AG09309 (cell line): Measurements from ENCODE around the gene ID1.

Experiments
- DNase-seq: peaks from one replicate; pipeline ENCODE4 v3.0.0-alpha.2; 2010; ENCODE audit warnings: low read depth
- H3K4me3 ChIP-seq: 2 replicates; pipeline ENCODE4 v1.5.1; 2011; ENCODE audit warnings: mild to moderate bottlenecking, low read depth, low read length, moderate library complexity; ENCODE audit not compliant: control insufficient read depth
- TF ChIP-seq, protein P1 (sequence below): IDR thresholded peaks from 2 replicates; pipeline ENCODE4 v1.5.1; 2011; ENCODE audit warnings: mild to moderate bottlenecking, low read depth, low read length, inconsistent platforms; ENCODE audit not compliant: insufficient read depth, control insufficient read depth; ENCODE audit errors: missing control alignments

The ID1 gene

DNA sequence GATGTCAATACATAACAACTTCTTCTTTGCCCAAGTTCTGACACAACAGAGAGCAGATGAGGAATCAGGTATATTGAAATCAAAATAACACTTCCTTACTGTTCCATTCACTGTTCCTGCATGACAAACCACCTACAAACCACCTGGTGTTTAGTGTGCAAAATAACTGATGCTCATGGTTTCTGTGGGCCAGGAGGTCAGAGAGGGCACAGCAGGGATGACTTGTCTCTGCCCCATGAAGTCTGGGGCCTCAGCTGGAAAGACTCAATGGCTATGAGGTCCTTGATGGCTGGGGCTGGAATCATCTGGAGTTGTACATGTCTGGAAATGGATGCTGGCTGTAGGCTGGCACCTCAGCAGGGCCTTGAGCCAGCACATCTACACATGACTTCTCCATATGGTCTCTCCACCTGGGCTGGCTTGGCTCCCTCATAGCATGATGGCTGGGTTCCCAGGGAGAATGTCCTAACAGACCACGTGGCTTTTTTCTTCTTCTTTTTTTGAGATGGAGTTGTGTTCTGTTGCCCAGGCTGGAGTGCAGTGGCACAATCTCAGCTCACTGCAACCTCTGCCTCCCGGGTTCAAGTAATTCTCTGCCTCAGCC lies 25.2 kb downstream of the ID1 start:
- no peak overlapping the region for H3K4me3 ChIP-seq
- DNase-seq = no peak
- TF ChIP-seq, protein P1, sequence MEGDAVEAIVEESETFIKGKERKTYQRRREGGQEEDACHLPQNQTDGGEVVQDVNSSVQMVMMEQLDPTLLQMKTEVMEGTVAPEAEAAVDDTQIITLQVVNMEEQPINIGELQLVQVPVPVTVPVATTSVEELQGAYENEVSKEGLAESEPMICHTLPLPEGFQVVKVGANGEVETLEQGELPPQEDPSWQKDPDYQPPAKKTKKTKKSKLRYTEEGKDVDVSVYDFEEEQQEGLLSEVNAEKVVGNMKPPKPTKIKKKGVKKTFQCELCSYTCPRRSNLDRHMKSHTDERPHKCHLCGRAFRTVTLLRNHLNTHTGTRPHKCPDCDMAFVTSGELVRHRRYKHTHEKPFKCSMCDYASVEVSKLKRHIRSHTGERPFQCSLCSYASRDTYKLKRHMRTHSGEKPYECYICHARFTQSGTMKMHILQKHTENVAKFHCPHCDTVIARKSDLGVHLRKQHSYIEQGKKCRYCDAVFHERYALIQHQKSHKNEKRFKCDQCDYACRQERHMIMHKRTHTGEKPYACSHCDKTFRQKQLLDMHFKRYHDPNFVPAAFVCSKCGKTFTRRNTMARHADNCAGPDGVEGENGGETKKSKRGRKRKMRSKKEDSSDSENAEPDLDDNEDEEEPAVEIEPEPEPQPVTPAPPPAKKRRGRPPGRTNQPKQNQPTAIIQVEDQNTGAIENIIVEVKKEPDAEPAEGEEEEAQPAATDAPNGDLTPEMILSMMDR = no peak

DNA sequence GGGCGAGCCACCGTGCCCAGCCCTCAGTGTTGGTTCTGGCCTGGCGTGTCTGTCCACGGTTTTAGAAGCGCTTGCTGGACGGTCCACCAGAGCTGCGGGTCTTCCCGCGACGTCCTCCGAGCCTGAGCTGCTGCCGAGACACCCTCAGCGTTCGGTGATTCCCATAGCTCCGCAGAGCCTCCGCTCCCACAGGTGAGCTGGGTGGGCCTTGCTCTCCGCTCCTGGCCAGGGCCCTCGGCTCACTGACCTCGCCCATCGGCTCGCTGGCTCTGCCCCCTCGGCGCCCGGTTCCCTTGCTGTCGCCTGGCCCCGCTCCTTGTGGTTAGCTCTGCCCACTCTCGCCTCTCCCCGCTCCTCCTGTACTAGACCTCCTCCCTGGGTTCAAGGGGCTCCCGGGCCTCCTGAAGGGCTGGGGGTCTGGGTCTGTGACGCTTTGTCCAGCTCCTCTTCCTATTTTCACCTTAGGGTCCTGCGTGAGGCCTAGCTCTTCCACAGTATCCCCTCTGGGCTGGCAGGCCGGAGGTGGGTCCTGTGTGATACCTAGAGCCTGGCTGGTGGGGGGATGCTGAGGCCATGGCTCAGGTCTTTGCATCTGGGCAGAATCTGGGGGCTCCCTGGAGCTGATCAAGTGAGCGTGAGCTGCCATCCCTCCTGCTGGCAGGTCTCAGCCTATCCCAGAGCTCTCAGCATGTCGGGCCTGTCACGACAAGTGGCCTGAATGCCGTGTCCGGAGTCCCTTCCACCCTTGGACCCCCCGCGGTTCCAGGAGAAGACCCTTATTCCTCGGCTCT lies 27.7 kb downstream of the ID1 start:
- TF ChIP-seq, protein P1 = no peak
- H3K4me3 ChIP-seq = no peak overlapping the region
- no peak for DNase-seq

DNA sequence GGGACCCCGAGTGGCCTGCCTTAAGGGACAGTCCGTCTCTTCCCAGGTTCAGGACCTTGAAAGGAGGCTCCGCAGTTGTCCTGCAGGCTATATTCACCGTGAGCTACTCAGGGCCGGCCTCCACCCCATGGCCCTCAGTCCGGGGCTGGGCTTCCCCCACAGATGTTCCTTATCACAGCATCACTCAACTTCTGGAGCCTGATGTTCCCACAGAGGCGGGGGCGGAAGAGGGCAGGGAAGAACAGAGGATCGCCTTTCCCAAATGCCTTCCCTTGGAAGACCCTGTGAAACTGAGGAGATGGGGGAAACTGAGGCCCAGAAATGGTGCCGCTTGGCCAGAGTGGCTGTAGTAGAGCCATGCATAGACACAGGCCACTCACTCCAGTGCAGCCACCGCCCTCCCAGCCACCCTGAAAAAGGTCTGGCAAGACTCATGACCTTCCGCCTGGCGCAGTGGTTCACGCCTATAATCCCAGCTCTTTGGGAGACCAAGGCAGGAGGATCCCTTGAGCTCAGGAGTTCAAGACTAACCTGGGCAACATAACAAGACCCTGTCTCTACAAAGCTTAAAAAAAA lies 28.3 kb downstream of the ID1 start:
- TF ChIP-seq, protein P1 = no peak
- DNase-seq = no peak
- H3K4me3 ChIP-seq = no peak overlapping the region

DNA sequence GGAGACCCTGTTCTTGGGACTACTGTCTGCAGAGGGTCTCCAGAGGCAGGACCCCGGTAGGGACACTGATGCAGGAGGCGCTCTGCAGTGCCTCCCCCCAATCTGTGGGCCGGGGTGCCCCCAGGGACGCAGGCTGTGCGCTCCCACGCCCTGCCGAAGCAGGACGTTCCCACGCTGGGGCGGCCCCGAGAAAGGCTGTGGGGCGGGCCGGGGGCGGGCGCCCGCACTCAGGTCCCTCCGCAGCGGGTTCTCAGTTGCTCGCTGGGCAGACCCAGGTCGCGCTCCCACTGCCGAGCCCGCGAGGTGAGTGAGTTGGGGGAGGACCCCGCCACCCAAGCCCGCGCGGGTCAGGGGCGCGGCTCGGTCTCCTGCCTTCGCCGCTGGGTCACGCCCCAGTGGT lies 32.6 kb downstream of the ID1 start, which contains the start of gene COX4I2:
COX4I2 (plus strand) TSS at position 253 of the 400 bp plus-strand sequence. CDS start 1,106 bp downstream, outside the sequence.
- no peak for DNase-seq
- TF ChIP-seq, protein P1 = no peak
- H3K4me3 ChIP-seq = no peak within 1 kb of the TSS

DNA sequence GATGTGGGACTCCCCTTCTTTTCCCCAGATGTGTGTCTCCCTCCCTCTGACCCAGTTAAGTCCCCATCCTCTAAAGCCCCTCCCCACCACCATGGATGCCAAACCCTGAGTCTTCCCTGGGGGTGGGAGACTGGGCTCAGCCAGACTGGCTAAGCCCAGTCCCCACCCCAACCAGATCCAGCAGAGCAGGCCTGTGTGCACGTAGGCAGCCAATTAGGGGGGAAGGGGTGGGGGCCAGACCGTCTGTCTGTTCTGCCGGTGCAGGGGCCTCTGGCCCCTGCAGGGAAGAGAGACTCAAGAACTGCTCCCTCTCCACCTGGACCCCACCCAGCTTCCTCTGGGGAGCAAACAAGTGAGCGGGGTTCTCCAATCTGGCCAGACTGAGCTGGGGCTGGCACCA lies 33.2 kb downstream of the ID1 start:
- no peak overlapping the region for H3K4me3 ChIP-seq
- DNase-seq = no peak
- TF ChIP-seq, protein P1 = no peak

DNA sequence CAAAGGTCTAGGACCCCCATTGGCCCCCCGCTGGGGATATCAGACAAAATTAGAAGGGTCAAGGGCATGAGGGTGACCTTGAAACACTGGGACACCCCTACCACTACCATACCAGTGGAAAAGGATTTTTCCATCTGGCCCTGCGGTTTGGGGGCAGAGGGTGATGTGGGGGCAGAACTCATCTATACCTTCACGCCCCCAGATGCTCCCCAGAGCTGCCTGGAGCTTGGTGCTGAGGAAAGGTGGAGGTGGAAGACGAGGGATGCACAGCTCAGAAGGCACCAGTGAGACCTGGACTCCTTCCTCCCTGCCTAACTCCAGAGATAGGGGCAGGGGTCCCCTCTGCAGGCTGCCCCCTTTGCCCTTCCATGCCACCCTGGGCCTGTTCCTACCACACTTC lies 33.7 kb downstream of the ID1 start:
- TF ChIP-seq, protein P1 = no peak
- H3K4me3 ChIP-seq = no peak overlapping the region
- DNase-seq = no peak
